CD14-positive monocyte (primary cell): Measurements from ENCODE around the gene KAZN. TPM values are rescaled to one million over a fixed set of nuclear protein-coding genes. Genes with fewer than 3 reads are reported as not detected.

Experiments
- DNase-seq, 3 donors: peaks; one replicate each; pipeline ENCODE4 v3.0.0-alpha.2; 2011 to 2022
- H2AFZ ChIP-seq: 2 replicates; pipeline ENCODE4 v1.6.0; 2012; ENCODE audit warnings: mild to moderate bottlenecking, low read depth, low read length, inconsistent platforms; ENCODE audit not compliant: insufficient read depth, poor library complexity, severe bottlenecking
- H3K27ac ChIP-seq, 2 donors: 1 replicate in 1 of 2; 2 replicates in 1 of 2; pipeline ENCODE4 v1.5.1; 2012 to 2013; ENCODE audit warnings: low read length in 2 of 2, control low read depth in 1 of 2, inconsistent platforms in 1 of 2, low read depth in 1 of 2, mild to moderate bottlenecking in 1 of 2
- H3K27me3 ChIP-seq, 2 donors: one replicate each; pipeline versions ENCODE4 v1.6.0 to v1.6.1; 2011 to 2013; ENCODE audit warnings: low read length in 2 of 2; ENCODE audit not compliant: control insufficient read depth in 2 of 2, insufficient read depth in 2 of 2
- H3K36me3 ChIP-seq, 2 donors: replicated peaks in 1 of 2; 1 replicate in 1 of 2; 2 replicates in 1 of 2; pipeline versions ENCODE4 v1.5.1 to v1.6.1; 2012 to 2013; ENCODE audit warnings: low read length in 2 of 2, control low read depth in 1 of 2, inconsistent platforms in 1 of 2, mild to moderate bottlenecking in 1 of 2; ENCODE audit not compliant: insufficient read depth in 2 of 2, control insufficient read depth in 1 of 2
- H3K4me1 ChIP-seq, 2 donors: 1 replicate in 1 of 2; 2 replicates in 1 of 2; pipeline versions ENCODE4 v1.5.1 to v1.6.1; 2012 to 2013; ENCODE audit warnings: low read length in 2 of 2, control low read depth in 1 of 2, inconsistent platforms in 1 of 2, mild to moderate bottlenecking in 1 of 2, moderate library complexity in 1 of 2; ENCODE audit not compliant: insufficient read depth in 2 of 2, control insufficient read depth in 1 of 2
- H3K4me2 ChIP-seq: replicated peaks from 2 replicates; pipeline ENCODE3; 2012; ENCODE audit warnings: low read length, moderate library complexity, mild to moderate bottlenecking; ENCODE audit not compliant: poor library complexity, severe bottlenecking; ENCODE audit errors: extremely low read depth
- H3K4me3 ChIP-seq, 3 experiments: fragments of 200-600 bp in 1 of 3; sonication (generic) in 1 of 3; replicated peaks in 1 of 3; 1 replicate in 2 of 3; 2 replicates in 1 of 3; pipeline ENCODE4 v1.5.1; 2011 to 2013; ENCODE audit warnings: low read length in 3 of 3, mild to moderate bottlenecking in 3 of 3, control low read depth in 2 of 3, low read depth in 2 of 3, inconsistent platforms in 1 of 3, moderate library complexity in 1 of 3
- H3K79me2 ChIP-seq: 2 replicates; pipeline ENCODE4 v1.6.0; 2012; ENCODE audit warnings: mild to moderate bottlenecking, control low read depth, inconsistent platforms, low read length, moderate library complexity; ENCODE audit not compliant: insufficient read depth
- H3K9ac ChIP-seq: 2 replicates; pipeline ENCODE4 v1.6.0; 2017; ENCODE audit warnings: low read length, mild to moderate bottlenecking; ENCODE audit not compliant: insufficient read depth, poor library complexity, severe bottlenecking
- H3K9me3 ChIP-seq, 2 donors: replicated peaks in 1 of 2; 1 replicate in 1 of 2; 2 replicates in 1 of 2; pipeline versions ENCODE4 v1.5.1 to v1.6.1; 2012 to 2013; ENCODE audit warnings: low read length in 2 of 2, control low read depth in 1 of 2; ENCODE audit not compliant: control insufficient read depth in 1 of 2, insufficient read depth in 1 of 2
- H4K20me1 ChIP-seq: 2 replicates; pipeline ENCODE4 v1.6.0; 2012; ENCODE audit warnings: mild to moderate bottlenecking, low read length, control low read depth, moderate library complexity; ENCODE audit not compliant: insufficient read depth
- H3K27ac Mint-ChIP-seq, 7 donors: one replicate each; pipeline ENCODE4 v1.8.0; 2020; ENCODE audit warnings: mild to moderate bottlenecking in 7 of 7, mixed read lengths in 7 of 7, moderate library complexity in 6 of 7, inconsistent platforms in 2 of 7
- H3K27me3 Mint-ChIP-seq, 3 donors: one replicate each; pipeline ENCODE4 v1.8.0; 2021 to 2022; ENCODE audit warnings: low read depth in 3 of 3, mild to moderate bottlenecking in 3 of 3, mixed read lengths in 3 of 3, moderate library complexity in 3 of 3, inconsistent platforms in 1 of 3
- H3K36me3 Mint-ChIP-seq, 2 donors: one replicate each; pipeline ENCODE4 v1.8.0; 2020; ENCODE audit warnings: mixed read lengths in 2 of 2, inconsistent platforms in 1 of 2, mild to moderate bottlenecking in 1 of 2
- H3K4me1 Mint-ChIP-seq: one replicate; pipeline ENCODE4 v1.8.0; 2020; ENCODE audit warnings: mild to moderate bottlenecking, mixed read lengths
- H3K4me3 Mint-ChIP-seq, 2 donors: one replicate each; pipeline ENCODE4 v1.8.0; 2020; ENCODE audit warnings: mild to moderate bottlenecking in 2 of 2, mixed read lengths in 2 of 2, moderate library complexity in 1 of 2
- H3K9me3 Mint-ChIP-seq, 7 donors: one replicate each; pipeline ENCODE4 v1.8.0; 2020 to 2022; ENCODE audit warnings: mixed read lengths in 7 of 7, mild to moderate bottlenecking in 6 of 7, moderate library complexity in 6 of 7, inconsistent platforms in 2 of 7
- CTCF ChIP-seq: fragments of 200-600 bp; IDR thresholded peaks from one replicate; pipeline ENCODE4 v1.8.0; 2022; ENCODE audit warnings: antibody characterized with exemption, mild to moderate bottlenecking
- WGBS: methylation state at CpG from one replicate; pipeline ENCODE4 v1.1.5; 2013; ENCODE audit warnings: missing lambda C conversion rate; ENCODE audit not compliant: insufficient coverage; 5-methylcytosine and 5-hydroxymethylcytosine counted together
- intact Hi-C, 2 donors: fragments of 100-400 bp; cut with micrococcal nuclease; formaldehyde crosslinking; loops; one replicate each; pipeline versions ENCODE4 v1.15.0 to v1.15.1; 2023
- polyA plus RNA-seq, 3 donors: library from polyadenylated mRNA; depleted of rRNA in 1 of 3; unstranded in 2 of 3; stranded (reverse) in 1 of 3; fragments of 300-500 nt in 2 of 3; fragments of >200 nt in 1 of 3; fragmentation: Illumina TruSeq in 2 of 3; gene quantifications; 1 replicate in 2 of 3; 2 replicates in 1 of 3; pipeline ENCODE4 v1.2.3, GENCODE V29; 2012 to 2021

Gene KAZN
- polyA plus RNA-seq, 3 donors = not detected

DNA sequence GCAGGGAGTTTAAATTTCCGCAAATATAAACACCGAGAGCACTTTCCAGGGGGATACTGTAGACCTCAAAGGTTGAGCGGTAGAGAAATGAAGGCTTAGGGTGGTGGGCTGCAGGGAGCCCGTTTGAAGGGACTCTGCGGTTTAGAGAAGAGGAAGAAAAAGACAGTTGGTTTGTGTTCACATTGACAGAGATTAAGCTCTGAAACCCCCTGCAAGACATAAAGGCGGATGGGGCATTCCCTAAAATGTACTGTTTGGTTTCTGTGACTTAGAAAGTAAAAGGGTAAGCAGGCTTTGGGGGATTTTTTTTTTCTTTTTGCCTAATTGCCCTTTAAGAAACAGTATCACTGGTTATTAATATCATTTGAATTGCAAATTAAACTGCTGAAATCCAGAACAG is 1.3 kb downstream of the KAZN start:
- peaks cover 60 to 80% (median 67%) of the 10 kb centered on the region in 3 donors for H3K27me3 Mint-ChIP-seq
- Histone ChIP-seq H3K9ac (no peak overlapping the region), H3K79me2 (no peaks in the 10 kb centered on the region), H4K20me1 (no peaks in the 10 kb centered on the region), H3K27ac (no peak overlapping the region), H3K4me1 (no peaks in the 10 kb centered on the region), H3K4me3 (no peak overlapping the region), H3K36me3 (no peaks in the 10 kb centered on the region), H2AFZ (no peak overlapping the region), H3K27me3 (peaks cover 55 to 79% of the 10 kb centered on the region in 2 donors), H3K4me2 (no peak overlapping the region), H3K9me3 (peaks cover 0 to 8% of the 10 kb centered on the region in 2 donors)
- WGBS = 0% methylated on average over 4 of the region's 6 CpGs
- H3K4me3 Mint-ChIP-seq = peak overlapping the region in 1 of 2 donors; percentile 40
- H3K27ac Mint-ChIP-seq = peak overlapping the region in 1 of 7 donors; percentile 17
- H3K9me3 Mint-ChIP-seq = peaks cover 0 to 21% (median 0%) of the 10 kb centered on the region in 7 donors
- H3K36me3 Mint-ChIP-seq = no peaks in the 10 kb centered on the region
- intact Hi-C loops = no loop called here
- no peak for DNase-seq
- no peak for TF ChIP-seq CTCF
- H3K4me1 Mint-ChIP-seq = peaks cover 4% of the 10 kb centered on the region

DNA sequence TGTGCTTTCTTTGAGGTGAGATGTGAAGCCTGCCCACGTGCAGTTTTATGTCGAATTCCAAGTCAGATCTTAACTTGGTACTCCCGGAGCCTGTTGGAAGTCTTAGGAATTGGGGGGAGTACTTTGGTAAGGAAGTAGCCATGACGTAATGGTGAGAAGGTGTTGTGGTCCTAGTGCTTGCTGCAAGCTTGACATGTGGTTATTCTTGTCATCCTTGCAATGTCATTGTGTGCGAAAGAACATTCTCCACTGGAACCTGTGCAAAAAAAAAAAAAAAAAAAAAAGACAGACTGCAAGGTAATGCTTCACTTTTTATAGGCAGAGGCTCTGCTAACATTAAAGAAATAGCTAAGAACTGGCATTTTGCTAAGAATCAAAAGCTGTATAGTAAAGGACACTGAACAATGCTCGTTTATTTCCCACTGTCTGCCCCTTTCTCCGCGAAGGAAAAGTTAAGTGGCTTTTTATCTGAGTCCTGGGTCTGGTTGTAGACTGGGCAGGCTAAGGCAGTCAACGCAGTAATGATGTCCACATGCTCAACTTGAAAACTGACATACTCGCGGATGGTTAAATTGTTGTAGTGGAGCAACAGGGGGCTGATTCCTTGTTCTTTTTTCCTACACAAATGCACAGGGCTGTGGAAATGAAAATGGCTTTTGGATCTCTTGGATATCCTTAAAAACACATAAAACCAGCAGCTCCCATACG is 2.1 kb downstream of the KAZN start:
- H3K4me1 Mint-ChIP-seq = peaks cover 4% of the 10 kb centered on the region
- DNase-seq = no peak
- H3K27me3 ChIP-seq = peaks cover 55 to 79% of the 10 kb centered on the region in 2 donors
- H3K9me3 Mint-ChIP-seq = peaks cover 0 to 21% (median 0%) of the 10 kb centered on the region in 7 donors
- H2AFZ ChIP-seq = no peak overlapping the region
- H3K36me3 Mint-ChIP-seq = no peaks in the 10 kb centered on the region
- H3K9ac ChIP-seq = no peak overlapping the region
- peaks cover 0 to 8% of the 10 kb centered on the region in 2 donors for H3K9me3 ChIP-seq
- peaks cover 60 to 77% (median 61%) of the 10 kb centered on the region in 3 donors for H3K27me3 Mint-ChIP-seq
- H3K27ac Mint-ChIP-seq = no peak overlapping the region
- no peak for TF ChIP-seq CTCF
- no peaks in the 10 kb centered on the region for H3K36me3 ChIP-seq
- peak overlapping the region in 1 of 2 donors; percentile 54 for H3K4me3 Mint-ChIP-seq
- H3K27ac ChIP-seq = no peak overlapping the region
- no peaks in the 10 kb centered on the region for H3K79me2 ChIP-seq
- H3K4me2 ChIP-seq = no peak overlapping the region
- H3K4me3 ChIP-seq = no peak overlapping the region
- WGBS = 4% methylated on average over 5 of the region's 12 CpGs
- H4K20me1 ChIP-seq = no peaks in the 10 kb centered on the region
- intact Hi-C loops = no loop called here
- H3K4me1 ChIP-seq = no peaks in the 10 kb centered on the region
